ENCODE data around the gene TBC1D17.

- no peak for TF ChIP-seq CTCF (IDR thresholded peaks at IDR 0.05; ENCODE audit: poor library complexity, severe bottlenecking)
- TF ChIP-seq POLR2AphosphoS5 (IDR thresholded peaks at IDR 0.05), result no peak
- no peak for TF ChIP-seq EZH2 (IDR thresholded peaks at IDR 0.05; ENCODE audit: borderline replicate concordance, insufficient read depth, low read length, poor library complexity, severe bottlenecking)
- no peak for TF ChIP-seq REST (IDR thresholded peaks at IDR 0.05; ENCODE audit: borderline replicate concordance)
- no peak for TF ChIP-seq MXI1 (conservative IDR thresholded peaks at IDR 0.05; ENCODE audit: poor library complexity, severe bottlenecking)
- no peak for TF ChIP-seq RAD21 (conservative IDR thresholded peaks at IDR 0.05)
- no peak for TF ChIP-seq SMC3 (conservative IDR thresholded peaks at IDR 0.05; ENCODE audit: poor library complexity)
- TF ChIP-seq EP300 (conservative IDR thresholded peaks at IDR 0.05; ENCODE audit: poor library complexity, severe bottlenecking), result no peak
- no peak for TF ChIP-seq TAF1 (IDR thresholded peaks at IDR 0.05; ENCODE audit: low read depth)
These were observed 11.0 kb downstream of the TBC1D17 start for GRCh38 chr19:49888510-49888824.

Data from neural cell (in vitro differentiated cells).